HAP-1 (cell line): ENCODE data around the gene ESYT3.
"Not testable (repeated sequence)": the region's sequence is repeated elsewhere in the genome, so short reads cannot be mapped to it uniquely, and the experiment has no call there.

ENCODE experiments used
- DNase-seq, 2 experiments: peaks; one replicate each; pipeline ENCODE4 v3.0.0-alpha.2; 2016 to 2020; ENCODE audit warnings: low spot score in 2 of 2
- H3K27me3 ChIP-seq: fragments of 250-450 bp; sonication (Bioruptor Pico); 2 replicates; pipeline ENCODE4 v1.5.1; 2020; ENCODE audit warnings: low read depth, mild to moderate bottlenecking, moderate library complexity
- H3K36me3 ChIP-seq: fragments of 250-450 bp; sonication (Bioruptor Pico); replicated peaks from 2 replicates; pipeline ENCODE4 v1.5.1; 2020; ENCODE audit warnings: mild to moderate bottlenecking
- H3K4me1 ChIP-seq: fragments of 250-450 bp; sonication (Bioruptor Pico); 2 replicates; pipeline ENCODE4 v1.5.1; 2020; ENCODE audit warnings: mild to moderate bottlenecking
- H3K4me3 ChIP-seq: fragments of 250-450 bp; sonication (Bioruptor Pico); 2 replicates; pipeline ENCODE4 v1.5.1; 2020; ENCODE audit warnings: mild to moderate bottlenecking, moderate library complexity
- H3K9me3 ChIP-seq: fragments of 250-450 bp; sonication (Bioruptor Pico); 2 replicates; pipeline ENCODE4 v1.5.1; 2020; ENCODE audit warnings: mild to moderate bottlenecking, moderate library complexity
- in situ Hi-C: fragments of 300-500 bp; cut with MboI; formaldehyde crosslinking; loops from 3 replicates; pipeline ENCODE4 v1.14.3; 2020; ENCODE audit warnings: low sequenced_read_pairs, inconsistent platforms, mixed read lengths

The ESYT3 gene

DNA sequence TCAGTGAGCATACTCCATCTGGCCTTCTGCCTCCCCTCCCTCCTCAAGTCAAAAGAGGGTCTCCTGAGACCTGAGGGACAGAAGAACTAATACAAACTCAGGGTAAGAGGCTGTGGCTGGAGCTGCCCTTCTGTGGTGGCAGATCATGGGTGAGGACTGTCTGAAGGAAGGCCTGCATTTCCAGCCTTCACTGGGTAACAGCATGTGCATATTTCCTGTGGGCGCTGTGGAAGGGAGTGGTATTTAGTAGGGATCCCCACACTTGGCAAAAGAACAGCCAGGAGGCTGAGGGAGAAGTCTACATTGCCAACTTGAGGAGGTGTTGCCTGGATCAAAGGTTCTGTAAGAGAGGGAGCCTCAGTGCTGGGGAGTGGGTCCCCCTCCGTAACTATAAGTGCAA, 10.1 kb upstream of the ESYT3 start:
- in situ Hi-C loops, result no loop called here
- Histone ChIP-seq H3K27me3 (no peaks in the 10 kb centered on the region), H3K9me3 (no peaks in the 10 kb centered on the region), H3K36me3 (no peaks in the 10 kb centered on the region), H3K4me1 (no peaks in the 10 kb centered on the region; the same call in 1 of the 2 replicates), H3K4me3 (no peak overlapping the region)
- no peak for DNase-seq

DNA sequence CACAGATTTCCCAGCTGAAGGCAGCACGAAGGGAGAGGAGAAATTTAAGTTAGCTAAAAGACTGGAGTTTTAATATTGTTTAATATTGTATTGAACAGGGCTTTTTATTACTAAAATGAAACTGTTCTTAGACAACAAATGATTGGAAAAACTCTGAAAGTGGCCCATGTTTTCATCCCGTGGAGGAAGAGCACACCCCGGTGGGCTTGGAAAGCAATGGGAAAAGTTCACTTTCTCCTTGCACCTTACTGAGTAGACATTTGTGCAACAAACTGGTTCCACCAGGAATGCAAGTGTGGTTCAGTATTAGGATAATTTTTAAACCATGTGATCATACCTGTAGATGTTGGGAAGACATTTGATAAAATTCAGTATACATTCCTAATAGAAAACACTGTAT, 8.2 kb upstream of the ESYT3 start:
- no peak for DNase-seq
- H3K4me3 ChIP-seq, result no peak overlapping the region

GRCh38 chr3:138426754-138427153, 7.7 kb upstream of the ESYT3 start:
- H3K27me3 ChIP-seq, in situ Hi-C loops, DNase-seq, H3K9me3 ChIP-seq, H3K4me1 ChIP-seq, H3K4me3 ChIP-seq, H3K36me3 ChIP-seq: not testable (repeated sequence)

More for the DNA sequence above, 8.2 kb upstream of the ESYT3 start:
- no peaks in the 10 kb centered on the region for H3K9me3 ChIP-seq
- no peaks in the 10 kb centered on the region for H3K27me3 ChIP-seq
- no peaks in the 10 kb centered on the region for H3K36me3 ChIP-seq
- no peaks in the 10 kb centered on the region; the same call in 1 of the 2 replicates for H3K4me1 ChIP-seq
- in situ Hi-C loops, result no loop called here

GRCh38 chr3:138429665-138430064, 4.8 kb upstream of the ESYT3 start:
- Histone ChIP-seq H3K4me3 (no peak overlapping the region), H3K27me3 (no peaks in the 10 kb centered on the region), H3K4me1 (no peaks in the 10 kb centered on the region), H3K36me3 (no peaks in the 10 kb centered on the region), H3K9me3 (peaks cover 5% of the 10 kb centered on the region; the same call in 1 of the 2 replicates)
- DNase-seq, result no peak
- in situ Hi-C loops, result no loop called here

- Histone ChIP-seq H3K36me3 (no peaks in the 10 kb centered on the region), H3K27me3 (no peaks in the 10 kb centered on the region), H3K4me3 (no peak overlapping the region), H3K4me1 (no peaks in the 10 kb centered on the region; the same call in 1 of the 2 replicates), H3K9me3 (peaks cover 5% of the 10 kb centered on the region; the same call in 1 of the 2 replicates)
- in situ Hi-C loops, result no loop called here
- DNase-seq, result no peak
These were observed 1.7 kb upstream of the ESYT3 start for GRCh38 chr3:138432576-138433240.

- DNase-seq, result no peak
- H3K4me1 ChIP-seq, result no peaks in the 10 kb centered on the region; the same call in 1 of the 2 replicates
- no peaks in the 10 kb centered on the region for H3K36me3 ChIP-seq
- in situ Hi-C loops, result no loop called here
- no peaks in the 10 kb centered on the region for H3K27me3 ChIP-seq
- no peak overlapping the region for H3K4me3 ChIP-seq
- peaks cover 5% of the 10 kb centered on the region; the same call in 1 of the 2 replicates for H3K9me3 ChIP-seq
These were observed 532 bp upstream of the ESYT3 start for GRCh38 chr3:138433892-138434275.

DNA sequence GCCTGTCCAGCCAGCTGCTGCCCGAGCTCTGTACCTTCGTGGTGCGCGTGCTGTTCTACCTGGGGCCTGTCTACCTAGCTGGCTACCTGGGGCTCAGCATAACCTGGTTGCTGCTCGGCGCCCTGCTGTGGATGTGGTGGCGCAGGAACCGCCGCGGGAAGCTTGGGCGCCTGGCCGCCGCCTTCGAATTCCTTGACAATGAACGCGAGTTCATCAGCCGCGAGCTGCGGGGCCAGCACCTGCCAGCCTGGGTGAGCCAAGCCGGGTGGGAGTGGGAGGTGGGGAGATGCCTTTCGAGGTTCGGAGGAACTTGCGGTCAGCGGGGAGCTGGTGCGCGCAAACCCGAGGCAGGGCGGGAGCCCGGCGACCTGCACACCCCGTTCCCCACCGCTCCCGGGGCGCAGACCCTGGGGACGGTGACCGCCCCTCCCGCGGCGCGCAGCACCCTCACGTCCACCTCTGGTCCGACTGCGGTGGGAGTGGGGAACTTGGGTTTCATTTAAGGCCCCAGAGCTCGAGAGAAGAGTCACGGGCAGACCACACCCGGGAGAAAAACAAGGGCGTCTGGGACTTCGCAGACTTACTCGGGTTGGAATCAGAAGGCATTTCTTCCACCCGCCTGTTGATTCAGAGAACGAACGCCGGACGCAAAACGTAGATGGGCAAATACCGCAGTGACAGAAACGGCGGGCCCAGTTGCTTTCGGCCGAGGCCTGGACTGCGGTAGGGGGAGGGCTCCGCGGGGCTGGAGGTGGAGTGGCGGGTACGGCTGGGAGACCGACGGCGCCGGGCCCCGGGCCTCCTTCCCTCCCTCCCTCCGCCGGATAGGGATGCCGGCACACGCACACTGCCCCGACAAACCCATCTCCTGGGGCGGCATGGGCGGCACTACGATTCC, 708 bp downstream of the ESYT3 start:
- Histone ChIP-seq H3K4me3 (peak overlapping the region; percentile 32), H3K9me3 (peaks cover 5% of the 10 kb centered on the region; the same call in 1 of the 2 replicates), H3K36me3 (no peaks in the 10 kb centered on the region), H3K4me1 (no peaks in the 10 kb centered on the region; the same call in 1 of the 2 replicates), H3K27me3 (no peaks in the 10 kb centered on the region)
- in situ Hi-C loops, result no loop called here
- peak in 1 of 2 experiments; percentile 38 for DNase-seq

- Histone ChIP-seq H3K36me3 (no peaks in the 10 kb centered on the region), H3K4me3 (no peak overlapping the region), H3K4me1 (no peaks in the 10 kb centered on the region; the same call in 1 of the 2 replicates), H3K9me3 (peaks cover 5% of the 10 kb centered on the region; the same call in 1 of the 2 replicates), H3K27me3 (no peaks in the 10 kb centered on the region)
- in situ Hi-C loops, result no loop called here
- no peak for DNase-seq
These were observed 1.4 kb downstream of the ESYT3 start for GRCh38 chr3:138435840-138436239.

- no peaks in the 10 kb centered on the region; the same call in 1 of the 2 replicates for H3K4me1 ChIP-seq
- in situ Hi-C loops, result no loop called here
- H3K9me3 ChIP-seq, result peaks cover 5% of the 10 kb centered on the region; the same call in 1 of the 2 replicates
- DNase-seq, result no peak
- no peaks in the 10 kb centered on the region for H3K36me3 ChIP-seq
- H3K4me3 ChIP-seq, result no peak overlapping the region
- H3K27me3 ChIP-seq, result no peaks in the 10 kb centered on the region
These were observed 2.9 kb downstream of the ESYT3 start for GRCh38 chr3:138437281-138437680.

DNA sequence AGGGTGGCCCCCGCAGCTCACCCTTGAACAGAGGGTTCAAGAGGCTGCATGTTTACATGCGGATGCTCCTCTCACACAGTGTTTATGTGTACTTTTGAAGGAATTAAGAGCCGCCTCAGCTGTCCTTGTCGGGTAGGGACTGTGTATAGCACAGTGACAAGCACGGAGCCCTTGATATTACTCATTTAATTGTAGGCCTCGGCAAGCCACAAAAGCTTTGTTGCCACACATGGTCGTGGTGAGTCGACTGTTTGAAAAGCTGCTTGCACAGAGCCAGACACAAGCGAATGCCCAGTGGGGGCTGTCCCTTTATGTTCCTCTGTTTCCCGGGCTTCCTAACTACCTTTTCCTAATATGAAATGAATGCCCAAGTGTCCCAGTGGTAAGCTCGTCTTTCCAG, 4.5 kb downstream of the ESYT3 start:
- in situ Hi-C loops, result no loop called here
- H3K27me3 ChIP-seq, result no peaks in the 10 kb centered on the region

GRCh38 chr3:138439646-138440045, 5.2 kb downstream of the ESYT3 start:
- in situ Hi-C loops, result no loop called here
- no peaks in the 10 kb centered on the region for H3K27me3 ChIP-seq
- no peaks in the 10 kb centered on the region for H3K36me3 ChIP-seq
- no peak for DNase-seq
- no peak overlapping the region for H3K4me3 ChIP-seq
- no peaks in the 10 kb centered on the region; the same call in 1 of the 2 replicates for H3K4me1 ChIP-seq
- H3K9me3 ChIP-seq, result no peaks in the 10 kb centered on the region

More for the DNA sequence above, 4.5 kb downstream of the ESYT3 start:
- no peak for DNase-seq
- no peaks in the 10 kb centered on the region for H3K36me3 ChIP-seq
- no peaks in the 10 kb centered on the region; the same call in 1 of the 2 replicates for H3K4me1 ChIP-seq
- H3K4me3 ChIP-seq, result no peak overlapping the region
- peaks cover 3% of the 10 kb centered on the region; the same call in 1 of the 2 replicates for H3K9me3 ChIP-seq

GRCh38 chr3:138440121-138440521, 5.7 kb downstream of the ESYT3 start:
- Histone ChIP-seq H3K27me3 (no peaks in the 10 kb centered on the region), H3K9me3 (no peaks in the 10 kb centered on the region), H3K4me3 (no peak overlapping the region), H3K36me3 (no peaks in the 10 kb centered on the region), H3K4me1 (no peaks in the 10 kb centered on the region; the same call in 1 of the 2 replicates)
- DNase-seq, result no peak
- in situ Hi-C loops, result no loop called here

GRCh38 chr3:138440596-138440995, 6.2 kb downstream of the ESYT3 start:
- no peaks in the 10 kb centered on the region for H3K9me3 ChIP-seq
- H3K4me1 ChIP-seq, result no peaks in the 10 kb centered on the region; the same call in 1 of the 2 replicates
- no peaks in the 10 kb centered on the region for H3K27me3 ChIP-seq
- no peak overlapping the region for H3K4me3 ChIP-seq
- no peaks in the 10 kb centered on the region for H3K36me3 ChIP-seq
- DNase-seq, result no peak
- in situ Hi-C loops, result no loop called here

GRCh38 chr3:138441256-138441655, 6.8 kb downstream of the ESYT3 start:
- H3K36me3 ChIP-seq, result no peaks in the 10 kb centered on the region
- no peaks in the 10 kb centered on the region for H3K9me3 ChIP-seq
- no peaks in the 10 kb centered on the region for H3K4me1 ChIP-seq
- no peak overlapping the region for H3K4me3 ChIP-seq
- DNase-seq, result no peak
- H3K27me3 ChIP-seq, result no peaks in the 10 kb centered on the region
- in situ Hi-C loops, result no loop called here
